Measurements from ENCODE around the gene STYK1.
"Not testable (repeated sequence)": the region's sequence is repeated elsewhere in the genome, so short reads cannot be mapped to it uniquely, and the experiment has no call there.

Gene STYK1

GRCh38 chr12:10572021-10572490 is 101.8 kb downstream of the STYK1 start:
- not testable (repeated sequence) for H4K8ac ChIP-seq (ENCODE audit: low read depth, low read length); H3K9ac ChIP-seq (ENCODE audit: low read depth, low read length, poor library complexity); H3K18ac ChIP-seq (ENCODE audit: low read length); DNase-seq (ENCODE audit: low spot score); H3K14ac ChIP-seq (ENCODE audit: low read length); H3K23ac ChIP-seq (ENCODE audit: low read depth, low read length, poor library complexity); H2BK120ac ChIP-seq (ENCODE audit: low read depth, low read length); H3K4ac ChIP-seq (ENCODE audit: low read length); H2AFZ ChIP-seq (ENCODE audit: low read length); H4K91ac ChIP-seq (ENCODE audit: low read depth, low read length, poor library complexity); H3K4me3 ChIP-seq (ENCODE audit: low read length in 2 of 2); H3K79me1 ChIP-seq (ENCODE audit: low read depth, low read length); H2BK5ac ChIP-seq (ENCODE audit: low read length); H2AK5ac ChIP-seq (ENCODE audit: low read depth, low read length); H3K4me1 ChIP-seq (ENCODE audit: control insufficient read depth in 2 of 2, insufficient read depth in 1 of 2, low read depth in 1 of 2, low read length in 2 of 2); H3K27ac ChIP-seq (replicated peaks; ENCODE audit: low read length); H3K4me2 ChIP-seq (ENCODE audit: insufficient read depth, low read length, poor library complexity, severe bottlenecking); H3K36me3 ChIP-seq (replicated peaks in 1 of 2; ENCODE audit: control insufficient read depth in 2 of 2, insufficient read depth in 2 of 2, low read length in 2 of 2); H3K9me3 ChIP-seq (replicated peaks in 1 of 2; ENCODE audit: control insufficient read depth in 2 of 2, insufficient read depth in 1 of 2, low read depth in 1 of 2, low read length in 2 of 2); H2BK15ac ChIP-seq (ENCODE audit: low read length); H3K27me3 ChIP-seq (ENCODE audit: control insufficient read depth in 3 of 3, insufficient read depth in 3 of 3, low read depth in 1 of 3, low read length in 3 of 3); H2BK12ac ChIP-seq (ENCODE audit: low read length)
- no CpG with 5 or more reads among the region's 3 CpGs for WGBS, 2 donors (ENCODE audit: extremely low coverage in 2 of 2, insufficient read length in 2 of 2, insufficient replicate concordance in 1 of 2)

DNA sequence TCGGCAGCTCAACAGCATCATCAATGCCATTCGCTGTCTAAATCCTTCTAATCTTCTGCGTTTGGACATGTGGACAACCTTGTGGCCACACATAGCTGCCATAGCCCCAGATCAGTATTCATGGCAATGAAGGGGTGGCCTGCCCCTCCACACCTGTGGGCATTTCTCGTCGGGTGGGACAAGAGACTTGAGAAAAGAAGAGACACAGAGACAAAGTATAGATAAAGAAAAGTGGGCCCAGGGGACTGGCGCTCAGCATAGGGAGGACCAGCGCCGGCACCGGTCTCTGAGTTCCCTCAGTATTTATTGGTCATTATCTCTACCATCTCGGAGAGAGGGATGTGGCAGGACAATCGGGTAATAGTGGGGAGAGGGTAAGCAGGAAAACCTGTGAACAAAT is 102.7 kb downstream of the STYK1 start:
- Histone ChIP-seq H3K4me3 (ENCODE audit: low read length in 2 of 2) (no peak overlapping the region), H2BK120ac (ENCODE audit: low read depth, low read length) (no peak overlapping the region), H2BK15ac (ENCODE audit: low read length) (no peak overlapping the region), H4K91ac (ENCODE audit: low read depth, low read length, poor library complexity) (no peak overlapping the region), H3K14ac (ENCODE audit: low read length) (no peak overlapping the region), H4K8ac (ENCODE audit: low read depth, low read length) (no peak overlapping the region), H2BK12ac (ENCODE audit: low read length) (no peak overlapping the region), H3K4me2 (ENCODE audit: insufficient read depth, low read length, poor library complexity, severe bottlenecking) (no peak overlapping the region), H3K27me3 (ENCODE audit: control insufficient read depth in 3 of 3, insufficient read depth in 3 of 3, low read depth in 1 of 3, low read length in 3 of 3) (no peaks in the 10 kb centered on the region), H3K9me3 (replicated peaks in 1 of 2; ENCODE audit: control insufficient read depth in 2 of 2, insufficient read depth in 1 of 2, low read depth in 1 of 2, low read length in 2 of 2) (peaks cover 0 to 2% of the 10 kb centered on the region in 2 donors), H3K36me3 (replicated peaks in 1 of 2; ENCODE audit: control insufficient read depth in 2 of 2, insufficient read depth in 2 of 2, low read length in 2 of 2) (no peaks in the 10 kb centered on the region), H3K4ac (ENCODE audit: low read length) (no peak overlapping the region), H2AK5ac (ENCODE audit: low read depth, low read length) (no peak overlapping the region), H3K9ac (ENCODE audit: low read depth, low read length, poor library complexity) (no peak overlapping the region), H3K18ac (ENCODE audit: low read length) (no peak overlapping the region), H3K79me1 (ENCODE audit: low read depth, low read length) (no peaks in the 10 kb centered on the region), H2AFZ (ENCODE audit: low read length) (no peak overlapping the region), H2BK5ac (ENCODE audit: low read length) (no peak overlapping the region), H3K23ac (ENCODE audit: low read depth, low read length, poor library complexity) (no peak overlapping the region), H3K27ac (replicated peaks; ENCODE audit: low read length) (no peak overlapping the region), H3K4me1 (ENCODE audit: control insufficient read depth in 2 of 2, insufficient read depth in 1 of 2, low read depth in 1 of 2, low read length in 2 of 2) (peaks cover 0 to 3% of the 10 kb centered on the region in 2 donors)
- no peak for DNase-seq (ENCODE audit: low spot score)
- no CpG with 5 or more reads among the region's 11 CpGs for WGBS, 2 donors (ENCODE audit: extremely low coverage in 2 of 2, insufficient read length in 2 of 2, insufficient replicate concordance in 1 of 2)
